ENCODE measurements around the gene KLHDC4. TPM values are rescaled to one million over a fixed set of nuclear protein-coding genes. Genes with fewer than 3 reads are reported as not detected.

KLHDC4 gene
- total and polyA plus RNA-seq, 9 of the 15 experiments (the other 6 are each of a cell fraction or from before 2014, with no cell fraction given) = 1.3 to 68.1 (median 32.8) TPM

- no peak overlapping the region for H3K4me3 ChIP-seq
- no peak overlapping the region; a peak in 1 of 4 replicates for H3K9ac ChIP-seq (ENCODE audit: insufficient read depth in 1 of 2, low read depth in 2 of 2, low read length in 2 of 2)
- in situ Hi-C loops (cut with MboI) (no loop called here), intact Hi-C loops (cut with micrococcal nuclease) (no loop called here)
- POLR2A ChIA-PET = interaction anchor here (0.6 to 0.7 kb wide), 3 partner anchors 11 to 14 kb away, joined by 3 read pairs; no protein-coding TSS in a partner anchor
- peaks cover 22 to 58% of the 10 kb centered on the region in 2 experiments for H3K27me3 ChIP-seq (ENCODE audit: control insufficient read depth in 2 of 2, insufficient read depth in 2 of 2, low read length in 2 of 2)
- H2AFZ ChIP-seq (ENCODE audit: low read depth, low read length) = no peak overlapping the region
- 0 out of 2 replicates have a peak, but pooled peaks cover 7% of the 10 kb centered on the region for H4K20me1 ChIP-seq (replicated peaks; ENCODE audit: control insufficient read depth, insufficient read depth, low read length)
- FAIRE-seq = no peak
- no peaks in the 10 kb centered on the region for H3K36me3 ChIP-seq (ENCODE audit: control insufficient read depth, insufficient read depth, low read length)
- H3K9me3 ChIP-seq (replicated peaks; ENCODE audit: control insufficient read depth, insufficient read depth, low read depth, low read length) = no peaks in the 10 kb centered on the region
- H3K27ac ChIP-seq (ENCODE audit: extremely low read depth, low read depth, low read length) = no peak overlapping the region
- ATAC-seq = peak; percentile 35; the same call in 2 of the 3 replicates
- CTCF ChIA-PET (ENCODE audit: low intra/inter-chr PET ratio) = no interaction called here
- H3K4me1 ChIP-seq (replicated peaks in 1 of 2; ENCODE audit: control insufficient read depth in 2 of 2, insufficient read depth in 2 of 2, low read length in 2 of 2) = peaks cover 0 to 21% of the 10 kb centered on the region in 2 experiments; a peak in 2 of 5 replicates
- no peak for DNase-seq (ENCODE audit: extremely low read depth in 1 of 4, low spot score in 3 of 4)
- H3K4me2 ChIP-seq (ENCODE audit: insufficient read depth, low read length) = no peak overlapping the region
- BruUV-seq (replicated peaks) = no TSS peak
- H3K79me2 ChIP-seq (ENCODE audit: control insufficient read depth, insufficient read depth, low read length) = no peaks in the 10 kb centered on the region
- no peaks in the 10 kb centered on the region for H3K9me1 ChIP-seq (ENCODE audit: control insufficient read depth, insufficient read depth, low read length)
- 5% methylated on average over 14 of the region's 14 CpGs for WGBS (ENCODE audit: insufficient coverage, low coverage, missing lambda C conversion rate)
- TF ChIP-seq MTF1 (CRISPR knock-in tag; IDR thresholded peaks at IDR 0.05; ENCODE audit: borderline replicate concordance) (no peak), MAX (CRISPR knock-in tag; IDR thresholded peaks at IDR 0.05) (0 out of 2 replicates have a peak, but pooled peaks have one; percentile 42), E2F6 (IDR thresholded peaks at IDR 0.05; ENCODE audit: borderline replicate concordance in 1 of 2, extremely low read depth in 1 of 2, insufficient read depth in 1 of 2, insufficient read length in 1 of 2, low read depth in 1 of 2, low read length in 1 of 2, poor library complexity in 1 of 2, severe bottlenecking in 1 of 2) (peak; percentile 50 to 91), USF1 (CRISPR knock-in tag; IDR thresholded peaks at IDR 0.05) (peak; percentile 38; the same call in 1 of the 2 replicates), ATF7 (IDR thresholded peaks at IDR 0.05) (no peak), L3MBTL2 (IDR thresholded peaks at IDR 0.05) (peak; percentile 79), MGA (IDR thresholded peaks at IDR 0.05) (peak; percentile 59; the same call in 1 of the 2 replicates)
Observed at GRCh38 chr16:87678618-87679017, 87.2 kb downstream of the KLHDC4 start.
